Stromal cell of bone marrow (primary cell): ENCODE data around the gene HOXB6.

Source experiments
- DNase-seq: peaks from one replicate; pipeline ENCODE4 v3.0.0-alpha.2; 2012; ENCODE audit warnings: low read depth

HOXB6 gene

GRCh38 chr17:48609033-48609432 lies 4.2 kb upstream of the HOXB6 start:
- no peak for DNase-seq

GRCh38 chr17:48608494-48608834 lies 3.7 kb upstream of the HOXB6 start:
- no peak for DNase-seq

- DNase-seq: no peak
Observed at GRCh38 chr17:48606892-48607614, 2.3 kb upstream of the HOXB6 start.

GRCh38 chr17:48605991-48606891 lies 1.5 kb upstream of the HOXB6 start:
- DNase-seq: no peak

GRCh38 chr17:48605409-48605919 lies 678 bp upstream of the HOXB6 start:
- DNase-seq: no peak

GRCh38 chr17:48603959-48604769 lies 622 bp downstream of the HOXB6 start:
- no peak for DNase-seq

GRCh38 chr17:48601539-48602425 lies 3.0 kb downstream of the HOXB6 start:
- no peak for DNase-seq

GRCh38 chr17:48601207-48601538 lies 3.6 kb downstream of the HOXB6 start:
- DNase-seq: no peak

- DNase-seq: no peak
Observed at GRCh38 chr17:48600244-48601098, 4.3 kb downstream of the HOXB6 start.

- no peak for DNase-seq
Observed at GRCh38 chr17:48599354-48599753, 5.4 kb downstream of the HOXB6 start.

GRCh38 chr17:48598736-48599135 lies 6.0 kb downstream of the HOXB6 start:
- DNase-seq: no peak

- DNase-seq: no peak
Observed at GRCh38 chr17:48597778-48598631, 6.8 kb downstream of the HOXB6 start.

- DNase-seq: no peak
Observed at GRCh38 chr17:48597528-48597777, 7.3 kb downstream of the HOXB6 start.

- DNase-seq: no peak
Observed at GRCh38 chr17:48596735-48597527, 7.9 kb downstream of the HOXB6 start.

- no peak for DNase-seq
Observed at GRCh38 chr17:48596000-48596734, 8.6 kb downstream of the HOXB6 start.

- no peak for DNase-seq
Observed at GRCh38 chr17:48595278-48595999, 9.3 kb downstream of the HOXB6 start.

GRCh38 chr17:48594538-48595277 lies 10.1 kb downstream of the HOXB6 start:
- DNase-seq: no peak
